ENCODE data around the gene SARS1. TPM values are rescaled to one million over a fixed set of nuclear protein-coding genes. Genes with fewer than 3 reads are reported as not detected.
"Not testable (repeated sequence)": the region's sequence is repeated elsewhere in the genome, so short reads cannot be mapped to it uniquely, and the experiment has no call there.

The SARS1 gene
- total RNA-seq, 4 donors from 2014 or later, result 154 to 172 (median 165) TPM

GRCh38 chr1:109213345-109213823 lies 334 bp upstream of the SARS1 start:
- no peak overlapping the region for H3K4me3 ChIP-seq (ENCODE audit: low read depth, poor library complexity, severe bottlenecking)
- no peak for DNase-seq (ENCODE audit: low spot score in 2 of 2)
- intact Hi-C loops (cut with DNase I; ENCODE audit: low total_unique reads), result no loop called here
- TF ChIP-seq POLR2A (IDR thresholded peaks at IDR 0.05), result no peak
- 30 to 38% methylated on average over 8 to 10 of the region's 10 CpGs for WGBS, 2 donors

DNA sequence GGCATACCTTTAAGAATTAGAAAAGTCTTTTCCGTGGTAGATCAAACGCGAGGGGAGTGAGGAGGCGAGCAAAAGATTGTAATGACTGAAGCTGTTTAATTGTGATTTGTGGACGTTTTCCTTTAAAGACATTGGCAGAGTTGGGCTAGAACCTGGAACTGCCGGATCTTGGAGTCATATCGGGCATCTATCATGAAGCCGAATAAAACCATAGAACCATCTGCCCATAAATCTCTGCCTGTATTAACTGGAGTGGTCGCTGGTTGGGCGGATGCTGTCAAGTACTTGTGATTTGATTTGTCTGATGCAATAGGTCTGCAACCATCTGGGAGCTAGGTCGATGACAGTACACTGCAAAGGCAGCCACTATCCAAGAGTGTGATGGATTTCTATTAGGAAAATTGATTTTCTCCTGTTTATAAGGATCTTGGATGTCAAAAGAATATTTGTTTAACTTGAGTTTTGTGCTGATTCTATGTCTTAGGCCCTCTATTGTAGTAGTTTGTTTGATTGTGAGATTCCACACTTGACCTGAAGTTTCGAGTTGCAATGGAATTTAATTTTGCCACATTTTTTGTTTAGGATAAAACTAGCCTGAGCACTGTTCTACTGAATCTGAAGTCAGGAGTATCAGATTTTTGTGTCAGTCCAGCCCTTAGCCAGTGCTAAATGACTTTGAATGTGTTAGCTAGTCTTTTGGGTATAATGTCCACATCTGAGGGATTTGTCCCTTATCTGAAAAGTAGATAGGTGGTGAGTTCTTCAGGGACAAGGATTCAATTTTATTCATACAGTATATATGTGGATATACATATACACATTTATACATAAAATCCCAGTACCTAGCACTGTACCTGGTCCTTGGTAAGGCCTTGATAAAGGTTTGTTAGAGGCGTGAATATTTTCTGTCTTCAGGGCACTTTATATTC lies 1.2 kb downstream of the SARS1 start:
- H3K4me3 ChIP-seq (ENCODE audit: low read depth, poor library complexity, severe bottlenecking), result peak overlapping the region; percentile 87
- intact Hi-C loops (cut with DNase I; ENCODE audit: low total_unique reads), result no loop called here
- peak in 1 of 2 donors; percentile 47 for DNase-seq (ENCODE audit: low spot score in 2 of 2)
- 10% methylated on average over 13 of the region's 13 CpGs for WGBS, 2 donors
- TF ChIP-seq CTCF (IDR thresholded peaks at IDR 0.05), result no peak
- TF ChIP-seq POLR2A (IDR thresholded peaks at IDR 0.05), result no peak

GRCh38 chr1:109216662-109217061 lies 2.9 kb downstream of the SARS1 start:
- intact Hi-C loops (cut with DNase I; ENCODE audit: low total_unique reads), result no loop called here
- no peak overlapping the region for H3K4me3 ChIP-seq (ENCODE audit: low read depth, poor library complexity, severe bottlenecking)
- 86 to 93% methylated on average over 4 of the region's 4 CpGs for WGBS, 2 donors
- no peak for TF ChIP-seq CTCF (IDR thresholded peaks at IDR 0.05)
- no peak for DNase-seq (ENCODE audit: low spot score in 2 of 2)

- H3K4me3 ChIP-seq (ENCODE audit: low read depth, poor library complexity, severe bottlenecking), result no peak overlapping the region
- DNase-seq (ENCODE audit: low spot score in 2 of 2), result no peak
- intact Hi-C loops (cut with DNase I; ENCODE audit: low total_unique reads), result no loop called here
- 68 to 70% methylated on average over 3 of the region's 3 CpGs for WGBS, 2 donors
- TF ChIP-seq POLR2A (IDR thresholded peaks at IDR 0.05) (no peak), CTCF (IDR thresholded peaks at IDR 0.05) (no peak)
These were observed 4.8 kb downstream of the SARS1 start for GRCh38 chr1:109218516-109218915.

GRCh38 chr1:109221201-109221600 lies 7.5 kb downstream of the SARS1 start:
- intact Hi-C loops (cut with DNase I; ENCODE audit: low total_unique reads); DNase-seq (ENCODE audit: low spot score in 2 of 2); H3K4me3 ChIP-seq (ENCODE audit: low read depth, poor library complexity, severe bottlenecking): not testable (repeated sequence)
- 89 to 94% methylated on average over 9 of the region's 9 CpGs for WGBS, 2 donors

- WGBS, 2 donors, result 66 to 70% methylated on average over 3 of the region's 3 CpGs
- no peak for DNase-seq (ENCODE audit: low spot score in 2 of 2)
- TF ChIP-seq POLR2A (IDR thresholded peaks at IDR 0.05), result no peak
- no peak for TF ChIP-seq CTCF (IDR thresholded peaks at IDR 0.05)
- H3K4me3 ChIP-seq (ENCODE audit: low read depth, poor library complexity, severe bottlenecking), result no peak overlapping the region
- intact Hi-C loops (cut with DNase I; ENCODE audit: low total_unique reads), result no loop called here
These were observed 11.6 kb downstream of the SARS1 start for GRCh38 chr1:109225308-109225707.

All from lower leg skin (tissue), 4 donors.